ENCODE measurements around the gene TREML1.

DNA sequence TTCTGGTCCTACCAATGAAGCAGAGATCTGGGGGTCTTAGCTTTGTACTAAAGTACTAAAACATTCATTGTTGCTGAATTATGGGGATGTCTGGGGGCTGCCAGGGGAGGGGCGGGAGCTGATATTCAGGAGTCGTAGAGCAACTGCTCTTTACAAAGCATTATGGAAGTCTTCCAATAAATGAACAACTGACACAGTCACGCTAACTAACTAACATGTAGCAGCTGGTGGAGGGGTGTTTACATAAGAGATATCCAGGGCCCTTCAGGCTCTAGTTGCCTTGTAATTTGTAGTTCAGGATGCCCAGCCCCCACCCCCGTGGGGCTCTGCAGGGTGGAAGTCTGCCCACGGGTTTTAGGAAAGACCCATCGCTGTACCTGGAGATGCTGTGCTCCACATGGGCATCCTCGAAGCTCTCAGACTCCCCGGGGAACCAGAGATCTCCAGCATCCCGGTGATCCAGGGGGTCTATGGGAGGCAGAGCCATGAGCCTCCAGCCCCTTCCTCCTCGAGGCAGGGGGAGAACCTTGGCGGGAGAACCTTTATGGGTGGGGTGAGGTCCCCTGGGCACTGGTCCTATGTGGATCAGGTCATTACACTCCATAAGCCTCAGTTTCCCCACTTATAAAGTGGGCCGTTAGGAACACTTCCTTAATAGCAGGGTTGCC, 5.4 kb upstream of the TREML1 start:
- TF ChIP-seq, protein P1, sequence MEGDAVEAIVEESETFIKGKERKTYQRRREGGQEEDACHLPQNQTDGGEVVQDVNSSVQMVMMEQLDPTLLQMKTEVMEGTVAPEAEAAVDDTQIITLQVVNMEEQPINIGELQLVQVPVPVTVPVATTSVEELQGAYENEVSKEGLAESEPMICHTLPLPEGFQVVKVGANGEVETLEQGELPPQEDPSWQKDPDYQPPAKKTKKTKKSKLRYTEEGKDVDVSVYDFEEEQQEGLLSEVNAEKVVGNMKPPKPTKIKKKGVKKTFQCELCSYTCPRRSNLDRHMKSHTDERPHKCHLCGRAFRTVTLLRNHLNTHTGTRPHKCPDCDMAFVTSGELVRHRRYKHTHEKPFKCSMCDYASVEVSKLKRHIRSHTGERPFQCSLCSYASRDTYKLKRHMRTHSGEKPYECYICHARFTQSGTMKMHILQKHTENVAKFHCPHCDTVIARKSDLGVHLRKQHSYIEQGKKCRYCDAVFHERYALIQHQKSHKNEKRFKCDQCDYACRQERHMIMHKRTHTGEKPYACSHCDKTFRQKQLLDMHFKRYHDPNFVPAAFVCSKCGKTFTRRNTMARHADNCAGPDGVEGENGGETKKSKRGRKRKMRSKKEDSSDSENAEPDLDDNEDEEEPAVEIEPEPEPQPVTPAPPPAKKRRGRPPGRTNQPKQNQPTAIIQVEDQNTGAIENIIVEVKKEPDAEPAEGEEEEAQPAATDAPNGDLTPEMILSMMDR (IDR thresholded peaks at IDR 0.05): no peak
- TF ChIP-seq POLR2A (IDR thresholded peaks at IDR 0.05): no peak
